ENCODE measurements around the gene BMP10.

DNA sequence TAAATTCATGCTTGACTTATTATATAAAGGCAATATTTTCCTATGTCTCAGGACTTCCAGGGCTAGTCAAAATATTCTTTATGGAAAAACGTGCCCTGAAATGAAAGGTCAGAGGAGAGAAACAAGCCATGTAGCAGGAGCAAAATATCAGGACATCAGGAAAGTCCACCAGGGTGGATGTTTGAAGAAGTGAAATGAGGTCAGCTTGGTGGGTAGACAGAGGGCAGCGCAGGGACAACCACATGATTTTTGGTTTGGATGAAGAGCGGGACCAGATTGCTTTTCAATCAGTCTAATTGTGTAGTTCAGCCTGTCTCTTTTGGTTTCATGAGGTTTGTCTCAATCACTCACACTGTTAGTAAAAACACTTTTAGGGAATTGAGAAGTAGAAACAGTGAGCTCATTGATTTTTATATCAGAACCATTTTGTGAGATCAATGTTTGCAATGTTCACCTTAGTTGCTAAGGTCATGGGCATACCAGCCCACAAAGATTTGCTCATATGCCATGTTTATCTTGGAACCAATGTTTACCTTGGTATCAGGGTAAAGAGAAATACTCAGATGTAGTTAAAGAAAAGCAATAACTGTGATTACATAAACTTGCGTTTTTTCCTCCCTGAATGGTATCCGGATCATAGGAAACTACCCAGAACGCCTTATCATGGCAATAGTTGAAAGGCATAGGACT is 49.4 kb upstream of the BMP10 start:
- TF ChIP-seq, protein P1, sequence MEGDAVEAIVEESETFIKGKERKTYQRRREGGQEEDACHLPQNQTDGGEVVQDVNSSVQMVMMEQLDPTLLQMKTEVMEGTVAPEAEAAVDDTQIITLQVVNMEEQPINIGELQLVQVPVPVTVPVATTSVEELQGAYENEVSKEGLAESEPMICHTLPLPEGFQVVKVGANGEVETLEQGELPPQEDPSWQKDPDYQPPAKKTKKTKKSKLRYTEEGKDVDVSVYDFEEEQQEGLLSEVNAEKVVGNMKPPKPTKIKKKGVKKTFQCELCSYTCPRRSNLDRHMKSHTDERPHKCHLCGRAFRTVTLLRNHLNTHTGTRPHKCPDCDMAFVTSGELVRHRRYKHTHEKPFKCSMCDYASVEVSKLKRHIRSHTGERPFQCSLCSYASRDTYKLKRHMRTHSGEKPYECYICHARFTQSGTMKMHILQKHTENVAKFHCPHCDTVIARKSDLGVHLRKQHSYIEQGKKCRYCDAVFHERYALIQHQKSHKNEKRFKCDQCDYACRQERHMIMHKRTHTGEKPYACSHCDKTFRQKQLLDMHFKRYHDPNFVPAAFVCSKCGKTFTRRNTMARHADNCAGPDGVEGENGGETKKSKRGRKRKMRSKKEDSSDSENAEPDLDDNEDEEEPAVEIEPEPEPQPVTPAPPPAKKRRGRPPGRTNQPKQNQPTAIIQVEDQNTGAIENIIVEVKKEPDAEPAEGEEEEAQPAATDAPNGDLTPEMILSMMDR (conservative IDR thresholded peaks at IDR 0.05; ENCODE audit: low read length), result no peak
- no peak for TF ChIP-seq EZH2phosphoT487 (IDR thresholded peaks at IDR 0.05; ENCODE audit: borderline replicate concordance, low read depth, low read length)

All from OCI-LY7 (cell line).